Kidney tubule cell (primary cell): ENCODE data around the gene SRPX.

Experiments used
- DNase-seq: peaks from one replicate; pipeline ENCODE4 v3.0.0-alpha.2; 2018; ENCODE audit warnings: low spot score

The SRPX gene

DNA sequence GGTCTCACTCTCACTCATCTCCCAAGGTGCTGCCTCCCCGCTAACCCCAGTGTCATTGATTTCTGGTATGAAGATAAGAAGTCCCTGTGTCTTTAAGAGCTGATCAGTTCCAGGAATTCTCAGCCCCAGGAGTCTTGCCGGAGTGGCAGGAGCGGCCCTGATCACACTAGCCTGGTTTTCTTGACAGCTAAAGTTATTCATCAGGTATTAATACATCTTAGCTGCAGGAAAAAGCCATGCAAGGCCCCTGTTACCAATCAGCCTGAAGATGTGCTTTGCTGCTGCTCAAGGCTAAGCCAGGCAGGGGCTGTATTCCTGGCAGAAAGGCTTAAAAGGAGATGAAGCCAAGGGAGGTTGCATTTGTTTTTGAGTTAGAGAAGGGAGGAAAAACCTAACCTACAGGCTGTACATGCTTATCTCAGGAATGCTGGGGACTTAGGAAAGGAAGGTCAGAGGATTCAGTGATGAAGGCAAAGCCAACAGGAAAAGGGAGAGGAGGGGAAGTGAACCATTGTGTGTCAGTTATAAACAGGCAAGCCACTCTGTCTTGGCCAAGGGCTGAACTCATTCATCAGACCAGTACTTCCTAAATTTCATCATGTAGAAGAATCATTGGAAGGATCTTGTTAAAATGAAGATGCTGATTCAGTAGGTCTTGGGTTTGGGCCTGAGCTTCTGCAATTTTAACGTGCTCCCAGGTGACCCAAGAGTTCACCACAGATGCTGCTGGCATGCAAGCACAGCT is 8.6 kb downstream of the SRPX start:
- no peak for DNase-seq

DNA sequence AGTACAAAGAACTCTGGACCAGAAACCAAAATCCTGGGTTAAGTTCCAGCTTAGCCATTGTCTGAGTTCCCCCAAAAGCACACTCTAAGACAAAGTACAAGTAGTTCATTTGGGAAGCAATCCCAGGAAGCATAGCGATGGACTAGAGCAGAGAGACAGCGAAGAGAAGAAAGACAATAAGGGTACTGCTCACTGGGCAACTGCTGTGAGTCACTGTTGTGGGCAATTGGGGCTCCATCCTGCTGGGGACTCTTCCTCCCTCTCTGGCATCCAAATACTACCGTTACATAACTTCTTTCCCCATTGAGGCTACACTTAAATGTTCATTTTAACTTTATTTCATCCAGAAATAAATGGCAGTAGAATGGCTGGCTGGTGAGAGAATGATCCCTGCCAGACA is 14.1 kb downstream of the SRPX start:
- no peak for DNase-seq

DNA sequence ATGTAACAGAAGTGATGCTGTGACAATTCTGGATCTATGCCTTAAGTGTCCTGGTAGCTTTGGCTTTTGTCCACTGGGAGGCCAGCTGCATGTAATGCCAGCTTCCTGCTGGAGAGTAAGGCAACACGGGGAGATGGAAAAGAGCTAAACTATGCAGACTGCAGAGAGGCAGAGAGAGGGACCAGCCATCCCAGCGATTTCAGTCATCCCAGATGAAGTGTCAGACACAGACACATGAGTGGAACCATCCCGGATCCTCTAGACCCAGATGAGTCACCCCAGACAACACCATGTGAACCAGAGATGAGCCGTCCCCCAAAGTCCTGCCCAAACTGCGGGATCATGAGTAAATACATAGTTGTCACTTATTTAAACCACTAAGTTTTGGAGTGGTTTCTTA is 14.6 kb downstream of the SRPX start:
- DNase-seq: no peak

DNA sequence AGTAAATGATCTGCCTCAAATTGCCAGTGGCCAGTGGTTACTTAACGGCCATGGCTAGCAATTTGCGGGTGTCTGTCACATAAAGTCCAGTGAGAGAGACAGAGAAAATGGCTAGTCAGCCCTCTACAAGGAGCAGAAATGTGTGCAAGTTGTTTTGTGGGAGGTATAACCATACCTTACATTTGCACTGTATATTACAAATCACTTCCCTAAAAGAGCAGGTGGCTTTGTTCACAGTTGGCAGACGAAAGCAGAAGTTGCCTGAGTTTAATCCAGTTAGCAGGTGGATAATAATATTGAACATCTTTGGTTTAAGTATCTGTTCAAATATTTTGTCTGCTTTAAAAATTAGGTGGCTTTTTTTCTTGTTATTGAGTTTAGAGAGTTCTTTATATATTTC is 15.6 kb downstream of the SRPX start:
- no peak for DNase-seq

DNA sequence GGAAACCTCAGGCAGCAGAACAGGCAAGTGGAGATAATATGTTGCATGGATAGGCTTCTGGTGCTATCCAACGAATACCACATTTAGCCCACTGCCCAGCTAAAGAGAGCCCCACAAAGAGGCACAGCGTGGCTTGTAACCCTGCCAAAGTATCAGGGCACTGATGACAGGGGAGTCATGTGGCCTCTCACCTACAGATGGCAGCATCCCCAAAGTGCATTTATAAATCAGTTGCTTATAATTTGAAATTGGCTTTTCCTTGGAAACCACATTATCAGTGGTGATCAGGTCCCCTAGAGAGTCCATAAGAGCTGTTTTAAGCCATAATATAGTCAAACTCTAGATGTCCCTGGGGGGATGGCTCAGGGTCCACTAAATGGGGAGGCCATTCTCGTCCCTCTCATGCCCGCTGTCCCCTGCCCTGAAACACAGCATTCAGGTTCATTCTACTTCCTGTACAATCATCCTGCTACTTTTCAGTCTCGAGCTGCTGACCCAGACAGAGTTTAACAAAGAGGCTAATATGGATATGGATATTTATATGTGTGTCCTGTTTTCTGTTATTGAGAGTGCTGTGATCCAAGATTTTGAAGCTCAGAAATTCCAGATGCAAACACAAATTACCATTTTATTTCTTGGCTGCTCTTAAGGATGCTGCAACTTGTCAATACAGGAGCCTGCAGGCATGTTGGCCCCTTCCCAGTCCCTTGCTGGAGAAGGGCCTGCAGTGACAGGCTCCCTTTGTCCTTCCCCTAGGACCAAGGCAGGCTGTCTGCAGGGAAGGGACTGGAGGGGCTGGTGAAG is 28.5 kb downstream of the SRPX start:
- DNase-seq: peak; percentile 29

DNA sequence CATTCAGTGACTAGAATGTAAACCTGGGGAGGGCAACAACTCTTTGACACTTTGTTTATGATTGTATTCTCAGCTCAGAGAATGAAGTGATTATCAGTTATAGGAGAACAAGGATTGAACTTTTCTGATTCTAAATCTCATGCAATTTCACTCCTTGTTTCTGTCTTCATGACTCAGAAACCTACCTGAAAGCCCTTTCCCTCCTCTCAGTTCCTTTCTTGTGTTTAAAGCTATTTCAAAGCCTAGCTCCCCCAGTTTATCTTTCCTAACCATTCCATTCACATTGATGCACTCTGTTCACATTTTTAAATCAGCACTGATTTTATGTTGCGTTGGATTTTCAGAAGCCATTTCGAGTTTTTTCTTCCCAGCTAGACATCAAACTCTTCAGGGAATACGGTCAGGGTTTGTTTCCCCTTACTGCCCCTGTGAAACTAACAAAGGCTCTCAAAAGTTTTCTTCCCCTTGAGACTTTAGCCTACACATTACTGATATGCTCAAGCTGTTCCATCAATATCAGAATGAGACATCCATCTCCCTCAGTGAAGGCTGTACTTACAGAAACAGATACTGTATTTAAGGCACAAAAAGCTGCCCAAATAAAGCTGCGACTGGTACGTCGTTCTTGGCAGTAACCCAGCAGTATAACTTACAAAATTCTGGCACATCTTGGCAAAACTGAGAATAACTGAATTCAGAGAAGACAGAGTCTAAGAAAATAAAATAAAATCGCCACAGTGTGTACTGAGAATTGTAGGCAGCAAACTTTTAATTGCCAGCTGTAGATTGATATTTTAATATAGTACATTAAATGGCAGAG is 31.0 kb downstream of the SRPX start:
- DNase-seq: no peak

DNA sequence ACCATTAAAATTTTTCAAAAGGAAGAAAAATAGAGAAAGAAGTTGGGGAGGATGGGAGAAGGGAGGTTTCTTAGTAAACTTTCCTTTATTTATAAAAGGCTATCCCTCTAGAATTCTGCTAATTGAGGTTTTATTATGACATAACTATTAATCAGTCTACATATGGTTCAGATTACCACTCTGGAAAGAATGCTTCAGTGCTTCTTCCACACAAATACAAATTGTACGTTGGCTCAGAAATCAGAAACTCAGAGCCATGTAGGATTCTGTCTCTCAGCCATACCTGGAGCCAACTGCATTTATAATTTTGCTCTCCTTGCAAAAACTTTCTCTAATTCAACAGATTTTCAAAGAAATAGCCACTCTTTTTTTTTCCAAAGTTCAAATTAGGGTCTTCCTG is 37.1 kb downstream of the SRPX start:
- DNase-seq: no peak

DNA sequence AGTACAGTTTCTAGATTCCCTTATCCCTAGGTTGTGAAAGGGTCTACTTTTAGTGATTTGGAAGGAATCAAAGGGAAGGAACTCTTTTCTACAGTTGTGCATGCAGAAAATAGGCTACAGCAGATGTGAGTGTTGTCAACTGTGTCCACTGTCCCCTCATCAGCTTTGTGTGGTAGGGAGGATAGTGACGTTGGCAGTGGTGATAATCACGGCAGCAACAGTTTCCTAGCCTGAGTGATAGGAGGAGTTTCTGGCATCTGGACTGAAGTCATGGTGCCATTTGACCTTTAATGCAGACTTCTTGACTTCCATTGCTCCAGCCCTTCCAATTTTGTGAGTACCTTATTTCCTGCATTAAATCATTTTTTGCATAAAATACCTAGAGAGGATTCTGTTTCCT is 39.3 kb downstream of the SRPX start:
- no peak for DNase-seq

DNA sequence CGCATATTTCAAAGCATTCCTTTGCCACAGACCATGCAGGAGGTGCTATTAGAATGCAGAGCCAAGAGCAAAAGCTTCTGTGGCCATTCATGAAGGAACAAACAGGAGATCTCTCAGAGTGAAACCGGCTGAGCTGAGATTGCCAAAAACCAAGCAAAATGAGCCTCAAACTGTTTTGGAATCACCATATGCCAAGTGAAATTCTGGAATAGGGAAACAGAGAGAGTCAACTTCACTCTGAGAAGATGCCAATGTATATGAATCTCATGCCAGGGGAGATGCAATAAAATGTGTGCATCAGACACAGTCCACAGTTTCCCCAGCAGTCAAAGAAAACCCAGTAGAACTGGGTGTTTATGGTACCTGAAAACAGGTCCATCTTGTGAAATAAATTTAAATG is 42.3 kb downstream of the SRPX start:
- no peak for DNase-seq

DNA sequence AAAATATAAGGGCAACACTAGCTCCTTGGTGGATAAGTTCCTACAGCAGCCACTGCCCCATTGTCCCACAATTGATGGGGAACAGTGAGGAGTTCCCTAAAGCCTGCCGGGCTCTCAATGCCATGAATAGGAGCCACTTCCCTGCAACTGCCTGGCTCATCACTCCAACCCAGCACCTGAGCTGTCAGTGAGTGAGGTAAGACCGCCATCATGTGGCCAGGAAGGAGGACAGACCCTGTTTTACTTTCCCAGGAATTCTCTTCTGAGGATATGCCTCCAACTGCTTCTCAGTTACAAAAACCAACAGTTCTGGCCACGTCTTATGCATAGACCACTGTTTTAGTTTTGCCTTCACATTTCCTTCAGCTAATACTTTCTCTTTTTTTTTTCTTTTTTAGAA is 45.5 kb downstream of the SRPX start:
- DNase-seq: peak; percentile 70

DNA sequence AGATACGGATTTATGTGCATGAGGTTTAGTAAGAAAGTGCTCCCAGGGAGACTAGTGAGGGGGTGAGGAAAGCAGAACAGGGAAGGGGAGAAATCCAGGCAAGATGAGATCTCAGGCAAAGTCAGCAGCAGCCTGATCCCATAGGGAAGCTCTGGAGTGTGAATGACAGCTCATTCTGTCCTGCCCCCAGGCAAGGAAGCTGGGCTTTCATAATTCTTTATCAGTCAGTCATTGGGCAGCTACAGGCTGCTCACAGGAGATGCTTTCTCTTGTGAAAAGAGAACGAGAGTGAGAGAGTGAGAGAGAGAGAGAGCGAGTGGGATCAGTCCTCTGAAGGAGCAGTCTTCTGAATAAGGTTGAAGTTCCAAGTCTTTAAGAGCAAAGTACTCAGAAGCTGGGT is 48.1 kb downstream of the SRPX start:
- peak; percentile 61 for DNase-seq

DNA sequence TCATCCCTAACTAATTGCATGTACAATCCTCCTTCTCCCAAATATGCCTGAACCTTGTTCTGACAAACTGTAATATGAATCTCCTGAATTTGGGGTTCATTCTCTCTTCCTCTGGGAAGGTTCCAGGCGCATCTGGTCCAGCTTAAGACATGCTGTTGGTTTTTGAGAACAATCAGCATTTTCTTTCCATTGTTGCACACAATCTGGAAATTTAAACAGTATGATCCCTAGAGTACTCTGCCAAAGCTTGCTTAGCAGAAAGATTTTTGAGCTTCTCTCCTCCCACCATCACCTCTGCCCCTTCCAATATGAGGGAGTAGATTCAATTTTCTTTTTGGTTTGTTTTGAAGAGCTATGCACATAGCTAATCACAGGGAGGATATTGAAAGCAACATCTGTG is 50.1 kb downstream of the SRPX start:
- DNase-seq: no peak

DNA sequence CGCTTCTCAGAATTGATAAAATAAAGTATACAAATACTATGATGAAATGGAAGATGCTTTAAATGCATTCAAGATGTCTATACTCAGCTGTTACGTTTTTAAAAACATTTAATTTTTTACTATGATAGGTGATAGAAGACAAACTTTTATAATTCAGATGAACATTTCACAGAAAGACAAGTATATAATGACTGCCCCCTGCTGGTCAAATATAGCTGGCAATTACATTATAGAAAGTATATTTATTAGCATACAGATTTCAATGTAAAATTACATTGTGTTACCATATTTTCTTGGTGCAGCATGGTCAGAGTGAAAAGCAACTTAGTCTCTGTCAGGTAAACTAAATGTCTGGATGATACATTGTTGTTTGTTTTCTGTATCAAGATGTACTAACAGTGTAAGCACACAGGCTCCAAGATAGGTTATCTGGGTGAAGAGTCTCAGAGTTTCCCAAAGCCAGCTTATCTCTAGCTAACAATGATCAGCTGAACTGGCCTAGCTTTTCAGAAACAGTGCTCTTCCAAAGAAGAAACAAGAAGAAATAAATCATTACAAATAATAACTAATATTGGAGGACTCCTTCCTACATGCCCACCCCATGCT is 54.1 kb downstream of the SRPX start:
- peak; percentile 44 for DNase-seq

DNA sequence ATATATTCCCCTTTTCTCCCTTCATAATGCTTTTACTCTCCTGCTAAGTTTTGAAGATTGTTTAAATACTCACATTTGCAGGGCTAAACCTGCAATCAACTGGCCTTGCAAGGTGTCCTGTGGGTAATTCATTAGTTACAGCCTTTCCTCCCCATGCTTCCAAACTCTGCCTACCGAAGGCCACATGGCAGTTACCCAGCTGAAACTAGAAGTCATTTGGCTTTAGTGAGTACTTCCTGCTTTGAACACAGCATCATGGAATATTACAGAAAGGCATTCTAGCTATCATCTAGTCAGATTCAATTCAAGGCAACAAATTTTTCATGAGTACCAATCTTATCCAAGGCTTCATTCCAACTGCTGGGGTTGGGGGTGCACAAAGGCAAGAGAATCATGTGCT is 55.6 kb downstream of the SRPX start:
- no peak for DNase-seq

DNA sequence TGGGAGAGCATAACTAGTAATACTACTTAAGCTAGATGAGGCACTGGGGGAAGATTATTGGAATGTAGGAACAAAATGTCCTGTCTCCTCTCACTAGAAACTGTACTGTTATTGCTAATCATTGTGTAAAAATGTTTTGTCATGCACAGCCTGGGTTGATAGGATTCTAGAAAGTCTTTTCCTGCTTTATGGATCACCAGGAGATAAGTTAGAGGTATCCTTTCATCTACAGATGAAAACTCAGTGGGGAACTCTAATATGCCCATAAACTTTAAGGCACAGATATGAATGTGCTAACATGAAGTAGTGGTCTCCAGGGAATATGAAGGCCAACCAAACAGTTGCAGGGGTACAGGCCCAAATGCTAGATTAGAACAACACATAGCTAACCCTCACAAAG is 57.5 kb downstream of the SRPX start:
- no peak for DNase-seq

DNA sequence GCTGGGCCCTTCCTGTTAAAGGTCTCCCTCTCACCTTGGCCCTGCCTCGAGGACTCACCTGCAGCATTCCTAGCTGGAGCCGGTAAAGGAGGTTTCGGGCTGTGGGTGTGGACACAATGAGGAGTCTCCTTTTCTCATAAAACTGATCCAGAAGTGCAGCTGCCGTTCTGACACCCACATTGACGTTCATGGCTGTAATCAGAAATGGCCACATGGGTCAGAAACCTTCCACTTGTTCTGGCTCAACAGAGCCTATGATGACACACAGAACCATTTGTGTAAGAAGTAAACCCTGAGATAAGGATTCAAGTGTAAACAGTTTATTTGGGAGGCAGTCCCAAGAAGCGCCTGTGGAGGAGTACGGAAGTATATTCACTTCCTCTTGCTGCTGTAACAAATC is 63.8 kb downstream of the SRPX start:
- DNase-seq: no peak

DNA sequence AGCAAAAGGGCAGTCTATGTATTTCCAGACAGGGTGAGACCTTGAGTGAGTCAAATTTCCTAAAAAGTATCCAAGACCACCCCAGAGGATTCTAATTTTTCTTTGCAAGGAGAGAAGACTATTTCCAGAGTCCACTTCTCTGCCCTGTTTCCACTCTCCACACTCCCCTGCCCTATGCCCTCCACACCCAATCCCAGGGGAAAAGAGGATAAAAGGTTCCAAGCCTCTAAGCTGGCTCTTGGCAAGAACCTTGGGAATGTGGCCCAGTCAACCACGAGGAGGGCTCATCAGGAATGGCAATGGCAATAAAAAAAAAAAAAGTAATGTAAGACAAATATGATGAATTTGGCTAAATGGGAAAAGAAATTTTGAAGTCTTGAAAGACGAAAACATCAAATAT is 65.9 kb downstream of the SRPX start:
- no peak for DNase-seq

DNA sequence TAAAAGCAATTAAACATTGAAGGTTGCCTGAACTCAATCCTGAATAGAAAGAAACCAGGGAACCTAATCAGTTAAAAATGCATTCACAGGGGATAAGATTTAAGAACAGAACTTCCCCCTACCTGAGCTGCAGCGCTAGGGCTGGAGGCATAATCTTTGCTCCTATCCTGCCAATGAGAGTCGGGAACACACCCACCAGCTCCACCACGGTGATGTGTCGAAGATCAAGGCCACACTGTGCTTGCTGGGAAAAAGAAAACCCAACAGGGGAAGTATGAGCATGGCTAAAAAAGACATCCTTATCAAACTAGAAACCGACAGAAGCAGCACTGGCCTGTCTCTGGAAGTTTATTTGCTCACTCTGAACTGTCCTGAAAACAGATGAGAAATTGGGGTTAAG is 66.3 kb downstream of the SRPX start:
- no peak for DNase-seq

DNA sequence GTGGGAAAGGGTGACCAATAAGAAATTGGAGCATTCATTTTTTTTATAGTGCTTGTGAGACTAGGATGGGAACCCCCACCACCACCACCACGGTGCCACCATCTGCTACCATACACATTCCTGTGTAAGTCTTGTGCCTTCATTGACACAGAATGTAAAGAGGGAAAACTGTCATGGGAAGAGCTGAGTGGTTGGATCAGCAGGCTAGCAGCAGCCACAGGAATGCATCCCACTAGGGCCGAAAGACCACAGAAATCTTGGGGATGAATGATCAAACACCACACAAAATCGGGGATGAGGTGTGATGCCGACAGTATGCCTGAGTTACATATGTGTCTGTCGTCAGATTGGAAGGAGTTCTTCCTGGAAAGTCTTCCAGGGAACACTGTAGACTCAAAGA is 69.2 kb downstream of the SRPX start:
- peak; percentile 13 for DNase-seq

DNA sequence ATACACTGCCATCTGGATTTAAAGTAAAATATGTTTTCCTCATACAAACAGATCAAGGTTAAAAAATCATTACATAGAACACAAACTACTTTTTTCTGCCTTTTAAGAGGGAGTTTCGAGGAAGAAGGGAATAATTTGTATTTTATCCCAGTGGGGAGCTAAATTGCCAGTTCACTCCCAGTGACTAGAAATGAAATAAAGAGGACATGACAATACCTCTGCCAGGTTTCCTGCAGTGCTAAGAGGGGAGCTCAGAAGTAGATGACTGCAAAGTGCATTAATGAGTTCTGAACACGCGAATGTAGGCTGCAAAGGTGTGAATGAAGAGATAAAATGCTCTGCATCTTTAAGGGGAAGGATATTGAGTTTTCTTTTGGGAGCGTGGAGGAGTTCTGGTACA is 69.7 kb downstream of the SRPX start:
- no peak for DNase-seq

DNA sequence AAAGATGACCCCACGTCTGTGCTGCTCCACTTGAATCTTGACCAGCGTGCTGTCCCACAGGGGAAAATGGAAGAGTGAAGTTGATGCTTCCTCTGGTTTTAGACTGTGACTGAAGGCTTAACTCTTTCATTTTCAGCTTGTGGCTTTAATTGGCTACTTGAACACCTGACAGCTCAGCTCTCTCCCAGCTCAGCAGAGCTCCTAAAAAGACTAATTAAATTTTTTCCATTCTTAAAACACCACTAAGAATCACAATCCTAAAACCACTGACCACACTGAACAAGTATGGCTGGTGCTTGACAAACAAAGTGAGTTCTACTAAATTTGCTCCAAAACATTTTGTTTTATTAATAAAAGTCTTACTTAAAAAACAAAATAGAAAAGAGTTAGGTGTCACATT is 71.7 kb downstream of the SRPX start:
- no peak for DNase-seq

DNA sequence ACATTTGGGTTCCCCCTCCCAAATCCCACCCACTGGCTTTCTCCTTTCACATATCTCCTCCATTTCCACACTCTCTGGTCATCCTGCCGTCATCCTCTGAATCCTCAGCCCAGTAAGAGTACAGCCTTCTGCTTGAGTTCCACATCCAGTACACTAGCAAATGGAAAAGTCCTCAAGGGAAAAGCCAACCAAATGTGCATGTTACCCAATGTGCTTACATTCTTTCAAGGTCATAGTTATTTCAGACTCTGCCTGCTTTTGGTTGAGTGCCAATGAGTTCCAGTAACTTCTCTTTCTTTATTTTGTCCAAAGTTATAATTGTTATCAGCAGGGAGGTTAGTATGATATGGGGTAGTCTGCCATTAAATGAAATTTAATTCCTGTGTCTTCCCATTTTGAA is 78.1 kb downstream of the SRPX start:
- DNase-seq: no peak

DNA sequence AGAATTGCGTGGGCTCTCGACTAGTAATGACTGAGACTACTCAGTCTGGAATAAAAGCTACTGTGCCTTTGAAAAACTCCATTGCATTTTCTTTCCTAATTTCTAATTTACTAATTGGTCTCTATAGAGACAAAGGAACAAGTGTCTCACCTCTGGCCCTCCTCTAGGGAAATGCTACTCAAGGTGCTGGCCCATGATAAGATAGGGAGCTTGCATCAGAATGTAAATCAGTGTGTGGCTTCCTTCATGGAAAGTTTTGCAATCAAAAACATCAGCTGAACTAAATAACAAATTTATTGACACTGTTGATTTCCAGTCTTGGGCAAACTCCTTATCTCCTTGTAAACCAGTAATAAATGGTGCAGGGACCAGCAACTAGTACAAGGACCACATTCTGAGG is 81.8 kb downstream of the SRPX start:
- DNase-seq: no peak
